ENCODE data around the gene LGSN.
"Not testable (repeated sequence)": the region's sequence is repeated elsewhere in the genome, so short reads cannot be mapped to it uniquely, and the experiment has no call there.

The LGSN gene

GRCh38 chr6:63346217-63346835 is 26.5 kb upstream of the LGSN start:
- no peak overlapping the region for H3K4me3 ChIP-seq (ENCODE audit: low read depth in 1 of 2, low read length in 2 of 2)
- H3K27me3 ChIP-seq (ENCODE audit: control insufficient read depth in 1 of 2, insufficient read depth in 2 of 2, low read length in 2 of 2): no peaks in the 10 kb centered on the region
- no peaks in the 10 kb centered on the region for H3K36me3 ChIP-seq (ENCODE audit: insufficient read depth, low read length)
- H3K9me3 ChIP-seq (ENCODE audit: low read length): no peaks in the 10 kb centered on the region
- no peak overlapping the region for H3K9ac ChIP-seq (ENCODE audit: low read length)
- H3K27ac ChIP-seq (ENCODE audit: low read depth, low read length): no peak overlapping the region
- no peaks in the 10 kb centered on the region for H3K4me1 ChIP-seq (ENCODE audit: insufficient read depth, low read length)

GRCh38 chr6:63340351-63340750 is 20.6 kb upstream of the LGSN start:
- Histone ChIP-seq H3K36me3 (ENCODE audit: insufficient read depth, low read length) (no peaks in the 10 kb centered on the region), H3K4me1 (ENCODE audit: insufficient read depth, low read length) (no peaks in the 10 kb centered on the region), H3K9ac (ENCODE audit: low read length) (no peak overlapping the region), H3K27me3 (ENCODE audit: control insufficient read depth in 1 of 2, insufficient read depth in 2 of 2, low read length in 2 of 2) (no peaks in the 10 kb centered on the region), H3K9me3 (ENCODE audit: low read length) (no peaks in the 10 kb centered on the region), H3K27ac (ENCODE audit: low read depth, low read length) (no peak overlapping the region), H3K4me3 (ENCODE audit: low read depth in 1 of 2, low read length in 2 of 2) (no peak overlapping the region)

DNA sequence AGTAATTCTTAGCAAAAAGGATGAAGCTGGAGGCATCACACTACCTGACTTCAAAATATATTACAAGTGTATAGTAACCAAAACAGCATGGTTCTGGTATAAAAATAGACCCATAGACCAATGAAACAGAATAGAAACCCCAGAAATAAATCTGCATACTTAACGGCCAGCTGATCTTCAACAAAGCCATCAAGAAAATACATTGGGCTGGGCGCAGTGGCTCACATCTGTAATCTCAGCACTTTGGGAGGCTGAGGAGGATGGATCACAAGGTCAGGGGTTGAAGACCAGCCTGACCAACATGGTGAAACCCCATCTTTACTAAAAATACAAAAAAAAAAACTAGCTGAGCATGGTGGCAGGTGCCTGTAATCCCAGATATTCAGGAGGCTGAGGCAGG is 14.9 kb upstream of the LGSN start:
- not testable (repeated sequence) for H3K9ac ChIP-seq (ENCODE audit: low read length); H3K9me3 ChIP-seq (ENCODE audit: low read length); H3K36me3 ChIP-seq (ENCODE audit: insufficient read depth, low read length); H3K4me1 ChIP-seq (ENCODE audit: insufficient read depth, low read length); H3K27ac ChIP-seq (ENCODE audit: low read depth, low read length); H3K27me3 ChIP-seq (ENCODE audit: control insufficient read depth in 1 of 2, insufficient read depth in 2 of 2, low read length in 2 of 2); H3K4me3 ChIP-seq (ENCODE audit: low read depth in 1 of 2, low read length in 2 of 2)

GRCh38 chr6:63333440-63333839 is 13.7 kb upstream of the LGSN start:
- no peaks in the 10 kb centered on the region for H3K36me3 ChIP-seq (ENCODE audit: insufficient read depth, low read length)
- H3K27me3 ChIP-seq (ENCODE audit: control insufficient read depth in 1 of 2, insufficient read depth in 2 of 2, low read length in 2 of 2): no peaks in the 10 kb centered on the region
- H3K4me3 ChIP-seq (ENCODE audit: low read depth in 1 of 2, low read length in 2 of 2): no peak overlapping the region
- no peaks in the 10 kb centered on the region for H3K9me3 ChIP-seq (ENCODE audit: low read length)
- no peaks in the 10 kb centered on the region for H3K4me1 ChIP-seq (ENCODE audit: insufficient read depth, low read length)
- H3K9ac ChIP-seq (ENCODE audit: low read length): no peak overlapping the region
- no peak overlapping the region for H3K27ac ChIP-seq (ENCODE audit: low read depth, low read length)

DNA sequence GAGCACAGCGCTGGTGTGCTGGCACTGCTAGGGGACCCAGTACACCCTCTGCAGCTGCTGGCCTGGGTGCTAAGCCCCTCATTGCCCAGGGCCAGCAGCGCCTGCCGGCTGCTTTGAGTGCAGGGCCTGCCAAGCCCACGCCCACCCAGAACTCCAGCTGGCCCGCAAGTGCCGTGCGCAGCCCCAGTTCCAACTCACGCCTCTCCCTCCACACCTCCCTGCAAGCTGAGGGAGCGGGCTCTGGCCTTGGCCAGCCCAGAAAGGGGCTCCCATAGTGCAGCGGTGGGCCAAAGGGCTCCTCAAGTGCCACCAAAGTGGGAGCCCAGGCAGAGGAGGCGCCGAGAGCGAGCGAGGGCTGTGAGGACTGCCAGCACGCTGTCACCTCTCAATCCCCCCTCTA is 6.8 kb upstream of the LGSN start:
- H3K4me3 ChIP-seq (ENCODE audit: low read depth in 1 of 2, low read length in 2 of 2); H3K36me3 ChIP-seq (ENCODE audit: insufficient read depth, low read length); H3K4me1 ChIP-seq (ENCODE audit: insufficient read depth, low read length); H3K9ac ChIP-seq (ENCODE audit: low read length); H3K27me3 ChIP-seq (ENCODE audit: control insufficient read depth in 1 of 2, insufficient read depth in 2 of 2, low read length in 2 of 2); H3K27ac ChIP-seq (ENCODE audit: low read depth, low read length); H3K9me3 ChIP-seq (ENCODE audit: low read length): not testable (repeated sequence)

DNA sequence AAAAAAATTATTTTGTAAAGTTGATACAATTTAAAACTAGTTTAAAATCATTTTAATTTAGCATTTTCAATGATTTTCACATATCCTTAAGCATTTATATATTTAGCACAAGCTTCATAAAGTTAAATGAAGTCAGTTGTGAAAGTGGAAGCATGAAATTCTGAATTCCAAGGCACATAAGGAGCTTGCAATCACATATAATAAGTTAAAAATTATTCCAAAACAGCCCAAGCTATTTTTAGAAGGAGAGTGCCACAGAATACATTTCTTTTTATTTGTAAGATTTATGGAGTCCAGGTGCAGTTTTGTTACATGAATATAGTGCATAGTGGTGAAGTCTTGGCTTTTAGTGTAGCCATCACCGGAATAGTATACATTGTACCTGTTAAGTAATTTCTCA is 3.2 kb upstream of the LGSN start:
- H3K4me3 ChIP-seq (ENCODE audit: low read depth in 1 of 2, low read length in 2 of 2): no peak overlapping the region
- H3K27me3 ChIP-seq (ENCODE audit: control insufficient read depth in 1 of 2, insufficient read depth in 2 of 2, low read length in 2 of 2): no peaks in the 10 kb centered on the region
- no peak overlapping the region for H3K27ac ChIP-seq (ENCODE audit: low read depth, low read length)
- H3K9ac ChIP-seq (ENCODE audit: low read length): no peak overlapping the region
- H3K4me1 ChIP-seq (ENCODE audit: insufficient read depth, low read length): no peaks in the 10 kb centered on the region
- no peaks in the 10 kb centered on the region for H3K36me3 ChIP-seq (ENCODE audit: insufficient read depth, low read length)
- H3K9me3 ChIP-seq (ENCODE audit: low read length): no peaks in the 10 kb centered on the region

DNA sequence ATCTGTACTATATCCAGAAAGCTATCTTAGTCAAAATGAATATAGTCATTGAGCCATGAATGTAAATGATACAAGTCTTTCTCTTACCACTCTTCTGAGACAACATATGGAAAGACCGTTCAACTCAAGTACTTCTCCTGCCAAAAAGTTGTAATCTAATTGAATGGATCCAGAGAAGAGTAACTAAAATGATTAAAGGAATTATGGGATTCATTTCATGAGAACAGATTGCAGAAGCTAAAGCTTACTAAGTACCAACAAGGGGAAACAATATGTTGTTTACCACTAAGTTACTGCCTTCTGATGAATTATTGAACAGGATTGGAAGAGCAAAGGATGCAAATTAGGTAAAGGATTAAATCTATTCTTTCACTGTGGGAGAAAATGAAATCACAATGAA is 2.0 kb upstream of the LGSN start:
- H3K4me1 ChIP-seq (ENCODE audit: insufficient read depth, low read length): no peaks in the 10 kb centered on the region
- no peaks in the 10 kb centered on the region for H3K9me3 ChIP-seq (ENCODE audit: low read length)
- H3K27me3 ChIP-seq (ENCODE audit: control insufficient read depth in 1 of 2, insufficient read depth in 2 of 2, low read length in 2 of 2): no peaks in the 10 kb centered on the region
- H3K9ac ChIP-seq (ENCODE audit: low read length): no peak overlapping the region
- H3K36me3 ChIP-seq (ENCODE audit: insufficient read depth, low read length): no peaks in the 10 kb centered on the region
- H3K27ac ChIP-seq (ENCODE audit: low read depth, low read length): no peak overlapping the region
- H3K4me3 ChIP-seq (ENCODE audit: low read depth in 1 of 2, low read length in 2 of 2): no peak overlapping the region

DNA sequence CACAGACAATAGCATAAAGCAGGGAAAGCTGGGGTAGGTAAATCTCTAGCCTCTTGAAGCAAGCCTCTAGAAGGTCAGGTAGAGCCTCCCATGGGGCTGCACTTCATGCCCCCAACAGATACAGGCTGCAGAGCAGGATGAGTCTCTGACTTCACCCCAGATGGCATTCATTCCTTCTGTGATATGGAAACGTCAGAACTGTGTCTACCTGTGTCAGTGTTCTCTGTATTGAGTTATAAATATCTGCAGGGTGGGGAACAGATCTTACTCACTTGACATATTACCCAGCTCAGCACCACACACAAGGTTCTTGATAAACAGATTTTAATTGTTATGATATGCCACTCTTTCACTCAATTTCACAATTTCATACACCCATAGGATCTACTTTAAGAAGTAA is 2.1 kb downstream of the LGSN start:
- Histone ChIP-seq H3K36me3 (ENCODE audit: insufficient read depth, low read length) (no peaks in the 10 kb centered on the region), H3K27ac (ENCODE audit: low read depth, low read length) (no peak overlapping the region), H3K4me1 (ENCODE audit: insufficient read depth, low read length) (no peaks in the 10 kb centered on the region), H3K9me3 (ENCODE audit: low read length) (no peaks in the 10 kb centered on the region), H3K27me3 (ENCODE audit: control insufficient read depth in 1 of 2, insufficient read depth in 2 of 2, low read length in 2 of 2) (no peaks in the 10 kb centered on the region), H3K4me3 (ENCODE audit: low read depth in 1 of 2, low read length in 2 of 2) (no peak overlapping the region), H3K9ac (ENCODE audit: low read length) (no peak overlapping the region)

DNA sequence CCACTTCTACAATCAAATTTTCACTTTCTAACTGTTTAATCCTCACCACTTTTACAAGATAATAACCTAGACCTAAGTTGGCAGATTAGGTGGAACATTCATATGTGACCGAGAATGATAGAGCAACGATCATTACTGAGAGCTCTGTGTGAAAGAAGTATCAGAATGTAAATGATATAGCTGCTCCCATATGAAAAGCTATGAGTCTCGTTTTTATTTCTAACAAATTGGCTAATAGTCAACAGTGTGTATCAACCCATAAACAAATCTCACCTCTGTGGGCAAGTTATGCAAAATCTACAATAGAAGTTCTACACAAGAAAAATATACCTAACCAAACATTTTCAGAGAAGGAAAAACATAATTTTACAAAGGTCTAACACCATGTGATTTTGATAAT is 3.7 kb downstream of the LGSN start:
- H3K27me3 ChIP-seq (ENCODE audit: control insufficient read depth in 1 of 2, insufficient read depth in 2 of 2, low read length in 2 of 2): no peaks in the 10 kb centered on the region
- H3K36me3 ChIP-seq (ENCODE audit: insufficient read depth, low read length): no peaks in the 10 kb centered on the region
- H3K9me3 ChIP-seq (ENCODE audit: low read length): no peaks in the 10 kb centered on the region

GRCh38 chr6:63313111-63313510 is 6.7 kb downstream of the LGSN start:
- no peak overlapping the region for H3K9ac ChIP-seq (ENCODE audit: low read length)
- H3K9me3 ChIP-seq (ENCODE audit: low read length): no peaks in the 10 kb centered on the region
- no peaks in the 10 kb centered on the region for H3K36me3 ChIP-seq (ENCODE audit: insufficient read depth, low read length)
- no peak overlapping the region for H3K4me3 ChIP-seq (ENCODE audit: low read depth in 1 of 2, low read length in 2 of 2)
- no peak overlapping the region for H3K27ac ChIP-seq (ENCODE audit: low read depth, low read length)
- H3K4me1 ChIP-seq (ENCODE audit: insufficient read depth, low read length): no peaks in the 10 kb centered on the region
- no peaks in the 10 kb centered on the region for H3K27me3 ChIP-seq (ENCODE audit: control insufficient read depth in 1 of 2, insufficient read depth in 2 of 2, low read length in 2 of 2)

More for the DNA sequence above, 3.7 kb downstream of the LGSN start:
- no peaks in the 10 kb centered on the region for H3K4me1 ChIP-seq (ENCODE audit: insufficient read depth, low read length)
- no peak overlapping the region for H3K4me3 ChIP-seq (ENCODE audit: low read depth in 1 of 2, low read length in 2 of 2)
- no peak overlapping the region for H3K9ac ChIP-seq (ENCODE audit: low read length)
- no peak overlapping the region for H3K27ac ChIP-seq (ENCODE audit: low read depth, low read length)

GRCh38 chr6:63307581-63308246 is 12.1 kb downstream of the LGSN start:
- Histone ChIP-seq H3K27ac (ENCODE audit: low read depth, low read length) (no peak overlapping the region), H3K4me3 (ENCODE audit: low read depth in 1 of 2, low read length in 2 of 2) (no peak overlapping the region)

DNA sequence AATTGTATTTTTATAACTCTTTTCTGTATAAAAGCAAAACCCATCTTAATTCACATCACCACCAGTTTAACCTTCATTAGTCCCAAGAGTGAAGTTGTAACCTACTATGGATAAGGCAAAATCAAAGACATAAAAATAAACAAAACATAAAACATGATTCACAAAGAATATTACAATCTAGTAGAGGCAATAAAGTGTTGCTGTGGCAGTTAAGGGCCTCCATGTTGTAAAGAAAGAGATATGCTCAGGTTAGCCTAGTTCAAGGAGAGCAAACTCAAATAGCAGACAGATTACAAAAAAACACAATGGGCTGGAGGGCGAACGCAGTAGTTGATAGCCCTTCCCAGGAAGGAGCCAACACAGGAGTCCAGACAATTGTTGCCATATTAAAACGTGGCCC is 13.4 kb downstream of the LGSN start:
- H3K4me1 ChIP-seq (ENCODE audit: insufficient read depth, low read length): no peaks in the 10 kb centered on the region
- H3K9me3 ChIP-seq (ENCODE audit: low read length): no peaks in the 10 kb centered on the region
- H3K9ac ChIP-seq (ENCODE audit: low read length): no peak overlapping the region
- no peak overlapping the region for H3K4me3 ChIP-seq (ENCODE audit: low read depth in 1 of 2, low read length in 2 of 2)
- H3K27ac ChIP-seq (ENCODE audit: low read depth, low read length): no peak overlapping the region
- no peaks in the 10 kb centered on the region for H3K27me3 ChIP-seq (ENCODE audit: control insufficient read depth in 1 of 2, insufficient read depth in 2 of 2, low read length in 2 of 2)
- H3K36me3 ChIP-seq (ENCODE audit: insufficient read depth, low read length): no peaks in the 10 kb centered on the region

More at GRCh38 chr6:63307581-63308246, 12.1 kb downstream of the LGSN start:
- no peaks in the 10 kb centered on the region for H3K27me3 ChIP-seq (ENCODE audit: control insufficient read depth in 1 of 2, insufficient read depth in 2 of 2, low read length in 2 of 2)
- no peaks in the 10 kb centered on the region for H3K4me1 ChIP-seq (ENCODE audit: insufficient read depth, low read length)
- no peaks in the 10 kb centered on the region for H3K36me3 ChIP-seq (ENCODE audit: insufficient read depth, low read length)
- no peak overlapping the region for H3K9ac ChIP-seq (ENCODE audit: low read length)
- no peaks in the 10 kb centered on the region for H3K9me3 ChIP-seq (ENCODE audit: low read length)
